Measurements from ENCODE around the gene TTLL13. TPM values are rescaled to one million over a fixed set of nuclear protein-coding genes. Genes with fewer than 3 reads are reported as not detected.

Gene TTLL13
- total and polyA plus RNA-seq, 9 of the 15 experiments (the other 6 are each of a cell fraction or from before 2014, with no cell fraction given), result 0.05 to 0.24 (median 0.11) TPM; not detected in 1

- TF ChIP-seq CEBPG (CRISPR knock-in tag; IDR thresholded peaks at IDR 0.05), result 0 out of 2 replicates have a peak, but pooled peaks have one; percentile 27
- TF ChIP-seq CEBPG (tag; conservative IDR thresholded peaks at IDR 0.05 in 1 of 2, IDR thresholded peaks at IDR 0.05 in 1 of 2), result no peak
- TF ChIP-seq DLX4 (CRISPR knock-in tag; IDR thresholded peaks at IDR 0.05), result no peak
- no peak for TF ChIP-seq ZNF668 (CRISPR knock-in tag; IDR thresholded peaks at IDR 0.05)
- TF ChIP-seq NR2C1 (IDR thresholded peaks at IDR 0.05), result no peak
- TF ChIP-seq NR2C1 (tag; IDR thresholded peaks at IDR 0.05), result no peak
- peak; percentile 54 for TF ChIP-seq MAX (CRISPR knock-in tag; IDR thresholded peaks at IDR 0.05)
- TF ChIP-seq ZNF57 (CRISPR knock-in tag; IDR thresholded peaks at IDR 0.05), result no peak
- TF ChIP-seq ZNF512 (tag; IDR thresholded peaks at IDR 0.05), result no peak
- TF ChIP-seq ZNF444 (CRISPR knock-in tag; IDR thresholded peaks at IDR 0.05), result no peak
- TF ChIP-seq GABPB1 (CRISPR knock-in tag; IDR thresholded peaks at IDR 0.05), result no peak
- TF ChIP-seq, protein P1, sequence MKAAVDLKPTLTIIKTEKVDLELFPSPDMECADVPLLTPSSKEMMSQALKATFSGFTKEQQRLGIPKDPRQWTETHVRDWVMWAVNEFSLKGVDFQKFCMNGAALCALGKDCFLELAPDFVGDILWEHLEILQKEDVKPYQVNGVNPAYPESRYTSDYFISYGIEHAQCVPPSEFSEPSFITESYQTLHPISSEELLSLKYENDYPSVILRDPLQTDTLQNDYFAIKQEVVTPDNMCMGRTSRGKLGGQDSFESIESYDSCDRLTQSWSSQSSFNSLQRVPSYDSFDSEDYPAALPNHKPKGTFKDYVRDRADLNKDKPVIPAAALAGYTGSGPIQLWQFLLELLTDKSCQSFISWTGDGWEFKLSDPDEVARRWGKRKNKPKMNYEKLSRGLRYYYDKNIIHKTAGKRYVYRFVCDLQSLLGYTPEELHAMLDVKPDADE (conservative IDR thresholded peaks at IDR 0.05; ENCODE audit: control insufficient read depth, low read depth, low read length), result peak; percentile 48
- no peak for TF ChIP-seq LEF1 (IDR thresholded peaks at IDR 0.05)
- TF ChIP-seq FOXA1 (IDR thresholded peaks at IDR 0.05; ENCODE audit: borderline replicate concordance), result no peak
- no peak for TF ChIP-seq ZNF282 (CRISPR knock-in tag; IDR thresholded peaks at IDR 0.05)
- no peak for TF ChIP-seq UBTF (IDR thresholded peaks at IDR 0.05; ENCODE audit: borderline replicate concordance in 1 of 2, low read depth in 2 of 2, low read length in 2 of 2)
- no peak for TF ChIP-seq ZNF124 (CRISPR knock-in tag; IDR thresholded peaks at IDR 0.05)
- no peak for TF ChIP-seq ZNF436 (CRISPR knock-in tag; IDR thresholded peaks at IDR 0.05)
- TF ChIP-seq RUNX1 (IDR thresholded peaks at IDR 0.05; ENCODE audit: low read depth), result no peak
- 0 out of 2 replicates have a peak, but pooled peaks have one; percentile 29 for TF ChIP-seq CTBP1 (IDR thresholded peaks at IDR 0.05; ENCODE audit: borderline replicate concordance)
- TF ChIP-seq NFE2L1 (tag; IDR thresholded peaks at IDR 0.05; ENCODE audit: borderline replicate concordance, low read depth), result no peak
- TF ChIP-seq ZKSCAN8 (CRISPR knock-in tag; IDR thresholded peaks at IDR 0.05), result no peak
- TF ChIP-seq MIER1 (IDR thresholded peaks at IDR 0.05; ENCODE audit: low read depth), result no peak
- no peak for TF ChIP-seq TEAD4 (IDR thresholded peaks at IDR 0.05; ENCODE audit: low read length)
- 0 out of 2 replicates have a peak, but pooled peaks have one; percentile 71 for TF ChIP-seq TEAD4 (CRISPR knock-in tag; IDR thresholded peaks at IDR 0.05; ENCODE audit: borderline replicate concordance)
Measured at GRCh38 chr15:90249203-90249863, at the start of gene TTLL13 (continued).

Measured in K562 (cell line).